ENCODE measurements around the gene NGEF. TPM values are rescaled to one million over a fixed set of nuclear protein-coding genes. Genes with fewer than 3 reads are reported as not detected.
"Not testable (repeated sequence)": the region's sequence is repeated elsewhere in the genome, so short reads cannot be mapped to it uniquely, and the experiment has no call there.

The NGEF gene
- total RNA-seq, 1 donor, result 0.21 TPM

DNA sequence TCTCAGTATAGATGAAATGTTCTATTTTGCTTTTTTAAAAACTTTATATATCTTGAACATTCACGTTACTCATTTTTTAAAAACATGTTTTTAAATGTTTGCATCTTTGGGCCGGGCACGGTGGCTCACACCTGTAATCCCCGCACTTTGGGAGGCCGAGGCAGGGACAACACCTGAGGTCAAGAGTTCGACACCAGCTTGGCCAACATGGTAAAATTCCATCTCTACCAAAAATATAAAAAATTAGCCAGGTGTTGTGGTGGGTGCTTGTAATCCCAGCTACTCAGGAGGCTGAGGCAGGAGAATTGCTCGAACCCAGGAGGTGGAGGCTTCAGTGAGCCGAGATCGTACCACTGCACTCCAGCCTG, 105.4 kb downstream of the NGEF start:
- H3K4me1 ChIP-seq (ENCODE audit: insufficient read depth, low read length), result not testable (repeated sequence)

GRCh38 chr2:232906867-232907717, 106.0 kb downstream of the NGEF start:
- H3K9me3 ChIP-seq (ENCODE audit: low read depth, low read length), result peaks cover 13% of the 10 kb centered on the region
- not testable (repeated sequence) for H3K4me1 ChIP-seq (ENCODE audit: insufficient read depth, low read length); H3K4me3 ChIP-seq (ENCODE audit: low read length); H3K27me3 ChIP-seq (ENCODE audit: insufficient read depth, low read length)

More for the DNA sequence above, 105.4 kb downstream of the NGEF start:
- Histone ChIP-seq H3K27me3 (ENCODE audit: insufficient read depth, low read length) (peaks cover 13% of the 10 kb centered on the region), H3K9me3 (ENCODE audit: low read depth, low read length) (peaks cover 17% of the 10 kb centered on the region)
- H3K4me3 ChIP-seq (ENCODE audit: low read length), result not testable (repeated sequence)

DNA sequence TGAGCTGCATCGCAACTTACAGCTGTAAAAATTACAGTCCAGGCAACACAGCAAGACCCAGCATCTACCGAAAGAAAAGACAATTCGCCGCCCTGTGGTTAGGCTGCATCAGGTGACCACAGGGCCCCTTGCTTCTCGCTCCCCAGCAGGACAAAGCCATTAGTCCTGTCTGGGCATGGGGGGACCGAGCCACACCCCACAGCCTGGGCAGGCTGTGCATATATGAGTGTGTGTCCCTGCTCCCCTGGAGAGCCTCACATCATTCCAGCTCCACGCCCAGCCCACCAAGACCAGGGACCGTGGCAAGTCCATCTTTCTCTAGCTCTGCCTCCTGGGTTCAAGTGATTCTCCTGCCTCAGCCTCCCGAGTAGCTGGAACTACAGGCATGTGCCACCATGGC, 109.1 kb downstream of the NGEF start:
- peaks cover 5% of the 10 kb centered on the region for H3K27me3 ChIP-seq (ENCODE audit: insufficient read depth, low read length)
- H3K4me3 ChIP-seq (ENCODE audit: low read length), result no peak overlapping the region
- H3K4me1 ChIP-seq (ENCODE audit: insufficient read depth, low read length), result peaks cover 12% of the 10 kb centered on the region
- no peaks in the 10 kb centered on the region for H3K9me3 ChIP-seq (ENCODE audit: low read depth, low read length)

DNA sequence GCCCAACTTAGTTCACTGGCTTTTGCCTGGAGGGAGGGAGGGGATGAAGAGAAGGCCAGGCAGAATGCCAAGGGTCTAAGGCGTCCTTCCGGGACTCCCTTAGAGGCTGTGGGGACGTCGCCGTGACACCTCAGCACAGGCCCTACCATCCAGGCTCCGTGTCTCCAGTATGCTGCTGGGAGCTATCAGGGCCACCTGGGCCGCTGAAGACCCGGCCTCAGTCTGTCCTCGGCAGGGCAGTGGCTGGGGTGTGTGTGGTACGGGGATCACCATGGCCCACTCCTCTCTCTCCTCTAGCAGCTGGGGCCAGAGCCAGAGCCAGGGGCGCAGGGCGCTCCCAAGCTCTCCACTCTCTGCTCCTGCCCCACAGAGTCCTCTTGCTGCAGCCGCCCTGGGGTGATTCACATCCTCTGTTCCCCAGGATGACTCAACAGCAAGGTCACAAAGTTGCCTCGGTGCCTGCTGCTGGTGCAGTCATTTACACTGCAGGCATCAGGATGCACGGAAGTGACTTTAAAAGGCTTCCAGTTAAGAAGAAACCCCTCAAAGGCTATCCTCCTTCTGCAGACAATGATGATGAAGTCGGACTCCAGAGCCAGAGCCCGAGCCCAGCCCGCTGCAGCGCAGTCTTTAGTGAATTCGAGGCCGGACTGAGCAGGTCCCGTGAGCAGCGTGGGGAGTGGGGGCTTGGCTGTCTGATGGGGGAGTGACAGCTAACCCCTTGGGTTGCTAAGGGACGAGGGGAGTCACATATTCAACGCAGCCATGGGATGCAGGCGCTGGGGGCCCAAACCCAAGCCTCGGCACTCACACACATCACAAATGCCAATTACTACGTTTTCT, 111.1 kb downstream of the NGEF start:
- Histone ChIP-seq H3K27me3 (ENCODE audit: insufficient read depth, low read length) (no peaks in the 10 kb centered on the region), H3K4me1 (ENCODE audit: insufficient read depth, low read length) (peaks cover 12% of the 10 kb centered on the region), H3K4me3 (ENCODE audit: low read length) (no peak overlapping the region), H3K9me3 (ENCODE audit: low read depth, low read length) (no peaks in the 10 kb centered on the region)

DNA sequence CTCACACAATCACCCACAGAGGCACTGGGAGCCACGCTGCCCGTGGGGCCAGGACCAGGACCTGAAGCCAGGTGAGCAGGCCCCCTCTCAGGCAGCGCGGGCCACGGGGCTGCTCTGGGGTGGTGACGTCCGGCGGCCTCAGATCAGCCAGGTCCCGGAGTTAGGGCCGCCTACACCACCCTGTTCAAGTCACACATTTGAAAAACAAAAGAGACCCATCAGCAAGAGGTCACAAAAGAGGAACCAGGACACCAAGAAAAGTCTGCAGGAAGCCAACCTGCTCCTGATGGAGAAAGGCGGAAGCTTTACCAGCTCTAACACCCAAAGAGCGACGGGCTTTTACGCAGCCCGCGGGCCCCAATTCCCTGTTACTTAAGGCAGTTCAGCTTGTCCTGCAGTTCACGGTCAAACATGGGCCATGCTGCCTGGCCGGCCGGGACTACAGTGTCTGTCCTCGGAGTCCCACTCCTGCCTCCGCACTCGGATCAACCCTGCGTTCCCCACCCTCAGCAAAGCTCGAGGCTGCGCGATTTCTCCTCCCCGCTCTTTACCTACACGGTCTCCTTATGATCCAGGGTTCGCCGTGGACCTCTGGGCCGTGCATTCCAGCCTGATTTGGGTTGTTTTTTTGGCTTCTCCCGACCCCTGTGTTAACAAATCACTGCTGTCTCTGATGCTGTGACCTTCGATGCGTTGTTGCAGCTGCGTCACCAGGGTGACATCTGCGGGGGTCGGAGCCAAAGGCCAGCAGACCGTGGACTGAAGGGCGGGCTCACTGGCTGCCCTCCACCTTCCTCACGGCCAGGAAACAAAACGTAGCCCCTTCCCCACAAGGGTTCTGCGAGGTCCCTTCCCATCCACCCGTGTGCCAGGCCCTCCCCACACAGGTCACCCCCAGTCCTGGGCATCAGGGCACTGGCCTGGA, 112.0 kb downstream of the NGEF start:
- Histone ChIP-seq H3K27me3 (ENCODE audit: insufficient read depth, low read length) (no peaks in the 10 kb centered on the region), H3K9me3 (ENCODE audit: low read depth, low read length) (no peaks in the 10 kb centered on the region), H3K4me3 (ENCODE audit: low read length) (no peak overlapping the region), H3K4me1 (ENCODE audit: insufficient read depth, low read length) (peaks cover 12% of the 10 kb centered on the region)

GRCh38 chr2:232898592-232899543, 114.2 kb downstream of the NGEF start:
- Histone ChIP-seq H3K4me3 (ENCODE audit: low read length) (no peak overlapping the region), H3K4me1 (ENCODE audit: insufficient read depth, low read length) (peaks cover 12% of the 10 kb centered on the region), H3K27me3 (ENCODE audit: insufficient read depth, low read length) (no peaks in the 10 kb centered on the region), H3K9me3 (ENCODE audit: low read depth, low read length) (no peaks in the 10 kb centered on the region)

- Histone ChIP-seq H3K4me1 (ENCODE audit: insufficient read depth, low read length) (peaks cover 12% of the 10 kb centered on the region), H3K27me3 (ENCODE audit: insufficient read depth, low read length) (no peaks in the 10 kb centered on the region)
These were observed 115.3 kb downstream of the NGEF start for GRCh38 chr2:232897598-232898408.

DNA sequence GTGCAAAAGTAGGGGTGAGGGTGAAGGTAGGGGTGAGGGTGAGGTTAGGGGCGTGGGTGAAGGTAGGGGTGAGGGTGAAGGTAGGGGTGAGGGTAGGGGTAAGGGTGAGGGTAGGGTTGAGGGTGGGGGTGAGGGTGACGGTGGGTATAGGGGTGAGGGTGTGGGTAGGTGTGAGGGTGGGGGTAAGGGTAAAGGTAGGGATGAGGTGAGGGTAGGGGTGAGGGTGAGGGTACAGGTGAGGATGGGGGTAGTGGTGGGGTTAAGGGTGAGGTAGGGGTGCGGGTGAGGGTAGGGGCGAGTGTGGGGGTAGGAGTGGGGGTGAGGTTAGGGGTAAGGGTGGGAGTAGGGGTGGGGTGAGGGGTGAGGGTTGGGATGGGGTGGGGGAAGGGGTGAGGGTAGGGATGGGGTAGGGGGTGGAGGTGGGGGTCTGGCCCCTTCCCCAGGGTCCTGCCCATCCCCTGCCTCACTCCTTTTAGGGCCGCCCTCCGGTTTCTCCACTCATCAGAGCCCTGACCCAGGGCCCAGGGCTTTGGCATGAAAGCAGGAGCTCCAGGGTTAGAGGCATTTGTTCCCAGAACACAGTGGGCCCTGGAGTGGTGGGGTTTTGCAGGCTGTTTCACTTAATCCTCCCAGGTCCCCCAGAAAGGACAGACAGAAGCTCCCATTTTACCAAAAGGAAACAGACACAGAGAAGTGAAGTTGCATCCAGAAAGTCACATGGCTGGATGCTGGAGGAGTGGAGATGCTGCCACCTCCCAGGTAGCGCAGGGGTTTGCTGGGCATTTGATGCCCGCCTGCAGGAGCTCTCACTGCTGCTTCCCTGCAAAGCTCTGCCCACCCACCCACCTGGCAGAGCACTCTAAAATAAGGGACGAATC, 116.1 kb downstream of the NGEF start:
- H3K4me3 ChIP-seq (ENCODE audit: low read length), result no peak overlapping the region
- H3K27me3 ChIP-seq (ENCODE audit: insufficient read depth, low read length), result no peaks in the 10 kb centered on the region
- H3K9me3 ChIP-seq (ENCODE audit: low read depth, low read length), result no peaks in the 10 kb centered on the region
- H3K4me1 ChIP-seq (ENCODE audit: insufficient read depth, low read length), result peaks cover 12% of the 10 kb centered on the region

More at GRCh38 chr2:232897598-232898408, 115.3 kb downstream of the NGEF start:
- no peaks in the 10 kb centered on the region for H3K9me3 ChIP-seq (ENCODE audit: low read depth, low read length)
- no peak overlapping the region for H3K4me3 ChIP-seq (ENCODE audit: low read length)

DNA sequence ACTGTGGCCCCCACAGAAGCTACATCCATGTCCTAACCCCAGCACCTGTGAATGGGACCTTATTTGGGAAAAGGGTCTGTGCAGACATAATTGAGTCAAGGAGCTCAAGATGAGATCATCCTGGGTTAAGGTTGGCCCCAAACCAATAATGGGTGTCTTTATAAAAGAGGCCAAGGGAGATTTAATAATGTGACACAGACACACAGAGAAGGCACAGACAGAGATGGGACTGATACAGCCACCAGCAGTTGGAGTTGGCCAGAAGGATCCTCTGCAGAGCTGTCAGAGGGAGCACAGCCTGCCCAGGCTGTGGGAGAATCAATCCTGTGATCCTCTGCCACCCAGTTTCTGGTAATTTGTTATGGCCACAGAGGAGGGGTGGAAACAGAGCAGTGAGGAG, 116.9 kb downstream of the NGEF start:
- H3K27me3 ChIP-seq (ENCODE audit: insufficient read depth, low read length), result no peaks in the 10 kb centered on the region
- H3K4me3 ChIP-seq (ENCODE audit: low read length), result no peak overlapping the region
- peaks cover 4% of the 10 kb centered on the region for H3K4me1 ChIP-seq (ENCODE audit: insufficient read depth, low read length)
- no peaks in the 10 kb centered on the region for H3K9me3 ChIP-seq (ENCODE audit: low read depth, low read length)

- no peaks in the 10 kb centered on the region for H3K9me3 ChIP-seq (ENCODE audit: low read depth, low read length)
- no peaks in the 10 kb centered on the region for H3K27me3 ChIP-seq (ENCODE audit: insufficient read depth, low read length)
- no peak overlapping the region for H3K4me3 ChIP-seq (ENCODE audit: low read length)
- H3K4me1 ChIP-seq (ENCODE audit: insufficient read depth, low read length), result no peaks in the 10 kb centered on the region
These were observed 118.3 kb downstream of the NGEF start for GRCh38 chr2:232894746-232895145.

GRCh38 chr2:232894251-232894650, 118.8 kb downstream of the NGEF start:
- no peaks in the 10 kb centered on the region for H3K4me1 ChIP-seq (ENCODE audit: insufficient read depth, low read length)
- H3K27me3 ChIP-seq (ENCODE audit: insufficient read depth, low read length), result no peaks in the 10 kb centered on the region
- H3K4me3 ChIP-seq (ENCODE audit: low read length), result no peak overlapping the region
- no peaks in the 10 kb centered on the region for H3K9me3 ChIP-seq (ENCODE audit: low read depth, low read length)

- H3K4me3 ChIP-seq (ENCODE audit: low read length), result no peak overlapping the region
- H3K4me1 ChIP-seq (ENCODE audit: insufficient read depth, low read length), result no peaks in the 10 kb centered on the region
- H3K9me3 ChIP-seq (ENCODE audit: low read depth, low read length), result no peaks in the 10 kb centered on the region
- H3K27me3 ChIP-seq (ENCODE audit: insufficient read depth, low read length), result no peaks in the 10 kb centered on the region
These were observed 119.2 kb downstream of the NGEF start for GRCh38 chr2:232893834-232894233.

All from mononuclear cell (primary cell).